NCI-H2029 (cell line): ENCODE data around the gene TM2D1.

Experiments
- DNase-seq: peaks from one replicate; lab custom pipeline; 2025; lab: John Stamatoyannopoulos, UW

TM2D1 gene

DNA sequence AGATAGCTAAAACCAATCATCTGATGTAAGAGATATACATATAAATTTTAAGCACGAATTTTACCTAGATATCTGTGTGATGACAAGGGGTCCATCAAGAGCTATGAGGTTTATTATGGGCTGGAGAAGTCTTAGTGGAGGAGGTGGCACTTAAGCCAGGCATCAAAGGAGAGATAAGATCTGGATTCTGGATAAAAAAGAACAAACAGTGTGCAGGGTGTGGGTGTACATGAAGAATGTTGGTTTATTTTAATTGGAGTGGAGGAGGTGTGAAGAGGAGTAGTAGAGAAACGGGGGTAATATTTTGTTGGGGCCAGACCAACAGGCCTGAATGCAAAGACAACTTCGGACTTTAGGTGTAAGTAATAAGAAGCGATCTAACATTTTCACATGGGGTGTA is 80.6 kb downstream of the TM2D1 start:
- DNase-seq = no peak

DNA sequence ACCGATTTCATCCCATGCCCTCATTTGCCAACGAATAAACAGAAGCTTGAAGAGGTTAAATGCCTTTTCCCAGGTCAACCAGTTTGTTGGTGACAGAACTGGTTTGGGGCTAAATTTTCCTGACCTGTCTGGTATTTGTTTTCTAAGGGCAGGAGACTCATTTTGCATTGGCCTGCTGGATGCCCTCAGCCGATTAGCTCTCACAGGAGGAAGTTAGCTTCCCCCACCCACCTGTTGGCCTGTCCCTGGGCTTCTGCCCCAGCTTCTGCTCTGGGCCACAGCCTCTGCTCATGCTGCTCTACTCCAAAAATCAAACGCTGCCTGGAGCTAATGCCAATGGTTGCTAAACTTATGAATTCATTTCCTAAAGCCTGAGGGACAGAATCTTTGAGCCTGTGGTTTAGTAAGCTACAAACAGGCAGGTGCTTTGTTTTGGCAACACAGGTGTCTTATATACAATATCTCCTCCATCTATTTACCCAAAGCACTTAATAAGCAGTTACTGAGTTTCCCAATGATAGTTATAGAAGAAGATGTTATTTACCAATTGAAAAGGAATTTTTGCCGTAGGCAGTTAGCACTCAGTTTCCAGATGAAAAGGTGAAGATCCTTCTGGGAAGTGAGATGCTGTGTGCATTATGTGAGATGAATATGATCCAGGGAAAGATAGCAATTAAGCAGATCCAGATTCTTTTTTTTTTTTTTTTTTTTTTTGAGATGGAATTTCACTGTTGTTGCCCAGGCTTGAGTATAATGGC is 82.3 kb downstream of the TM2D1 start:
- peak; percentile 62 for DNase-seq

DNA sequence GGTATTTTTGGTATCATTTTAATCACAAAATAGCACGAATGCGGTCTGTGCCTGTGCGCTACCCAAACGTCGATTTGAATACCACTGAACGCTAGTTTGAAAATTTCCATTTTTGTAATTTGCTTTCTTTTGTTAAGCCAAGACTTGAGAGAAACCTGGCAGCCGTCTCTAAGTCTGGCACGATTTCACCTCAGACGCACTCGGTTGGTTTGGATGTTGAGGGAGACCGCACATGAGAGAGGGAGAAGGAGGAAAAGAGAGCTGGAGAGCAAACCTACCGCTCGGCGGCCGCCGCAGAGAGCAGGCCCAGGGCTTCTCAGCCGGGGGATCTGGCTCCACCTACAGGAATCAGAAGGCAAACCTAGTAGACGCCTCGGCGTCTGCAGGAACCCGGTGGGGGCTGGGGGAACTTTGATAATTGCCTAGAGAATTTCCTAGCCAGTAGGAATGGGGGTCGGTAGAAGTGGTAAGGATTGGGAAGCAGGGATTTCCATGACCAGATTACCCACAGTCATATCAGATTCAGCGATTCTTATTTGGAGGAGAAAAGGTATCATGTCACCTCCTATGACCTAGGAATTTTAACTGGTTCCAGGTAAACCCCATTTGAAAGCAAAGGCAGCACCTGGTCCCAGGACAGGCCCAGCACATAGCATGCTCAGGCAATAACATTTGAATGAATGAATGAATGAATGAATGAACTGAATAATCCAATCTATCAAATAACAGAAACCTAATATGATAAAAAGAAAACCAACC is 83.2 kb downstream of the TM2D1 start:
- peak; percentile 91 for DNase-seq

DNA sequence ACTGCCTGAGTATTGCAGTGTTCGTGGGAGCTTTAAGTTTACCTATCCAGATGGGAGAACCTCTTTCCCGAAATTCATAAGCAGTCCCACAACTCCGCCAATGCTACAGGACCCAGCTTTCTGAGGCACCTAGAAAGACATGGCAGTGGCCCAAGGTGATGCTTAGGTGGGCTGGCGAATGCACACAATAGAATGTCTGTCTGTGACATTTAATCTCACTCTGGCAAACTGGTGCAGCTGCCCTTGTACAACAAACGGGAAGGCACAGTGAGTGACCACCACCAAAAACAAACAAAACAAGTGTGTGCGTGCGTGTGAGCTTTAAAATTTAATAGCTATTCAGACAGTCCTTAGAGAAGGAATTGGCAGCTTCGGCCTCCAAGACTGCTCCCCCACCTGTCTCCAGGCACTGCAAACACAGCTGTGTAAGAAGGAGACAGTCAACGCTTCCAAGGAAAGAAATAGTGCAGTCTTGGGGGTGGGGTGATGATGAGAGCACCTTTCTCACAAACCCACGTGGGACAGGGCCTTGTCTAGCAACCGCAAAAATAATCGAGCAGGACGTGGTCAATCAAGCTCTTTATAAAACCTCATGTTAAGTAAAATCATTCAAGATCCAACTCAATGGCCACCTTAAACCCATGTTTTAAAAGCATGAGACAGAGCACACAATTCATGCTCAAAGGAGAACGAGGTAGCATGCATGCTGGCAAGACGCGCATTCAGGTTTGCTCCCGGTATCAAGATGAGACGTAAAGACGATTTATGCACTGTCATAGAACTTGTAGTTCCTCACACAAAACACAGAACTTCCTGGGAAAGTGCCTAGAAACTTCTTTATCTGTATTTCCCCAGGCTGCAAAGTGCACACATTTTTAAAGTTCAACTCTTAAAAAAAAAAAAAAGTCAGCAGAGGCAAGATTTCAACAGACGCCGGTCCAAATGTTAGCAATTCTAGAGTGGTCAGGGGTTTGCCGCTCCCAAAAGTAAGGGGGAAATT is 84.1 kb downstream of the TM2D1 start:
- DNase-seq = peak; percentile 88

DNA sequence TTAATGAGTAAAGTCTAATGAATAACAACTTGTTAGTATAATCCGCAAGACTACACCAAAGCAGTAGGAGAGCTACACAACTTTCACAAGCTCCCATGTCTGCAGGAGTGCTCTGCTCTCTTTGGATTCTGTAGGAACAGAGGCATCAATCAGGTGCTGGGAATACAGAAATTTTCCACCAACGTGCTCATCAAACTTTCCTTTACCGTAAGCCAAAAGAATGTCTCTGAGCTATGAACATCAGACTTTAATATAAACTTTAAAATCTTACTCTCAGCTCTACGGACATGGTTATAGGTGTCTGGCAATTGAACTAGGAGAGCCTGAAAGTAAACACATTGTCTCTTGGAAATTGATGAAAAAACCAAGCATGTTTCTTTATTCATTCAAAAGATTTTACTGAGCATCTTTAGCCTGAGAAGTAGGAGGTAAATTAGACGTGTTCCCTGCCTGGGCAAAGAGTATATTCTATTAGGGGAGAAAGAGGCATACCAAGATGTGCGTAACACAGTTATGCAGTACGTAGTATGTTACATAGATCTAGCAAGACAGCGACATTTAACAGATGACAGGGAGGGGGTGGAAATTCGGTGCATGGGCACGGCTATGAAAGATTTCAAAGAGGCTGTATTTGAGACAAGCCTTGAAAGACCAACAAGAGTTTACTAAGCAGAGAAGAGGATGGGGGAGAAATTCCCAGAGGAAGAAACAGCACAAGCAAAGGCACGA is 85.2 kb downstream of the TM2D1 start:
- DNase-seq = no peak

DNA sequence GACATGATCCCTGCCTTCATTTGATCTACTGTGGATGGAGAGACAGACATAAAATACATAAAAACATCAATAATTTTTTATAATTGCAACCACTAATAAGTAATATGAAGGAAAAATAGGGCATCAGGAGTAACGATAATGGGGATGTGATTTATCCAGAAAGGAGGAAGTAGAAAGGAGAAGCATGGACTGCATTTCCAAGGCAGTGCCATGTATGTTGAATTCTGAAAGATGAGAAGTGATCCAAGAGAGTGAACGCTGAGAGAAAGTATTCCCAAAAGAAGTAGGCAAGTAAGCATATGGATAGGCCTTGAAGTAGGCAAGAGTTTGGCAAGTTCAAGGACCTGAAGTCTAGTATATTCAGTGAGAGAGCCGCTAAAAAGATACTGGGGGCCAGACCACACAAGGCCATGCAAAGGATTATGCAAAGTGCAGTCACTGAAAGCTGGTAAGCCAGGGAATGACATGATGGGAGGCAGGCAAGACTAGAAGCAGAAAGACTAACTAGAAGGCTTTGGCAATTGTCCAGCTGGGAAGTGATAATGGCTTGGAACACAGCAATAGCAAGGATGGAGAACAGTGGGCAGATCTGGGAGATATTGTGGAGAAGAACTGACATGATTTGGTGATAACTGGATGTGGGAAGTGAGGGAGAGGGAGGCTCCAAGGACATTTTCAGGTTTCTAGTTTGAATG is 85.9 kb downstream of the TM2D1 start:
- DNase-seq = peak; percentile 60

DNA sequence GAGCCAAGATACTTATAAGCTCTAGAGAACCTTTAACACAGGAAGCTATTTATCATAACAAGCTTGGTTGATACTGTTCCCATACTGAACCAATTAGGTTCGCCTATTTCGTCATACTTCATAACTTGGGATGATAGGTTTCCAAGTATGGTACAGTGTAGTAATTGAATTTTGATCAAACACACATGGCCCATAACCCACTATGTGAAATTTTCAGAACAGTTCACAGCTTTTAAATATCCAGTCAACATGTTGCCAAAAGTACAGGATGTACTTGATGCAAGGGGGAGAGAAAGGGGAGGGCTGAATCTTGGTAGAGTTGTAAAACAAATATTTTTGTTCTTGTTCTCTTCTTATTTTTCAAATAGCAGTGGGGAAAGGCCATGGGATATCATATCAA is 86.6 kb downstream of the TM2D1 start:
- no peak for DNase-seq

DNA sequence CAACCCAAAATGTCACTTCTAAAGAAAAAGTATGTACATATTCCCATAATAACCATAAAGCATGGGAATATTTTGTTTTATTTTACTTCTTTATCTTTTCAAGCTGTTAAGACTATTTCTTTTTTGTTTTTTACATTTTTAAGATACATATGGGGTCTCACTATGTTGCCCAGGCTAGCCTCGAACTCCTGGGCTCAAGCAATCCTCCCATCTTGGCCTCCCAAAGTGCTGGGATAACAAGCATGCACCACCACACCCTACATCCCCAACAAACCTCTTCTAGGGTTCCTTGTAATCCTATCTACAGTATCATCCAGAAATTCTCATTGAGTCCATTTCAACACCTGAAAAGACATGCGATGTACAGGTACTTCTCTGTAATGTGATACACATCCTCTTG is 87.5 kb downstream of the TM2D1 start:
- DNase-seq = no peak

DNA sequence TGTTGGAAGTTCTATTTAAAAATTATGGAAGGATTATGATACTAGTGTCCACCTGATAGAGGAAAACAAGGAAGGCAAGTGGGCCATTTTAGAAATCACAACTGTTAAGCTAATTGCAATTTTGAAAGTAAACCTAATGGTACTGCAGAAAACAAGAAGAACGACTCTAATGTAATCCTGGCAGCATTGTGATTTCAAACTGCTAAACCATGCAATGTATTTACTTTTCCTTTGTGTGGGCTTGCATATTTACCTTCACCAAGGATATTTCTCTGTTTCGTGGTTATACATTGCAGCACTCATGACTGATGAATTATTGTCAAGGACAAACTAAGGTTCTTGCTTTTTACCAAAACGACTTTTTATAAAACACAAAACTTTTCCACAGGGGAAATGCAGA is 88.1 kb downstream of the TM2D1 start:
- peak; percentile 45 for DNase-seq

DNA sequence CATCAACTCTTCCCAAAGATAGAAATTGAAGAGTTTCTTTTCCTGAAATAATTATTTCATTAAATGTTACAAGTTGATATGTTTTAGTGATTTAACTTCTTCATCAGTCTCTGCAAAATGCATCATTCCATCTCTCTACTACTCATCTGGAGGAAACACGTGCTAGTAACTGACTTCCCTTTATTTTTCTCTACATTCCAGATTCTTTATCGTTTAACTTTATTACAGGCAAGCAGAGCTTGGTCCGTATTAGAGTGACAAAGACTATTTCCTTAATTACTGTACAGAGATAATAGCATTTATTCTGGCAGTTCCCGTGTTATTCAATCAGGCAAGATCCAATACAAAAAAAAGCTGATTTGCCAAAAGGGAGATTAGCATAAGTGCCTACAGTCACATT is 88.6 kb downstream of the TM2D1 start:
- no peak for DNase-seq

DNA sequence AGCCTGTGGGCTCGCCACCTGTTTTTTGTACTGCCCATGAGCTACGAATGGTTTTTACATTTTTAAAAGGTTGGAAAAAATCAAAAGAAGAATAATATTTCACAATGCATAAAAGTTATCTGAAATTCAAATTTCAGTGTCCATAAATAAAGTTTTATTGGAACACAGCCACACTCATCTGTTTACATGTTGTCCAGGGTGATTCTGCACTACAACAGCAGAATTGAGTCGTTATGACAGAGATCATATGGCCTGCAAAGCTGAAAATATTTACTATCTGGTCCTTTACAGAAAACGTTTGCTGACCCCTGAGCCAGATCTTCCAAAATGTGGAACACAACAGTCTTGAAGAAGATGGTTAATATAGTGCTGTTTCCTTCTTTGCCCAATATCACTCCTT is 89.4 kb downstream of the TM2D1 start:
- DNase-seq = no peak

DNA sequence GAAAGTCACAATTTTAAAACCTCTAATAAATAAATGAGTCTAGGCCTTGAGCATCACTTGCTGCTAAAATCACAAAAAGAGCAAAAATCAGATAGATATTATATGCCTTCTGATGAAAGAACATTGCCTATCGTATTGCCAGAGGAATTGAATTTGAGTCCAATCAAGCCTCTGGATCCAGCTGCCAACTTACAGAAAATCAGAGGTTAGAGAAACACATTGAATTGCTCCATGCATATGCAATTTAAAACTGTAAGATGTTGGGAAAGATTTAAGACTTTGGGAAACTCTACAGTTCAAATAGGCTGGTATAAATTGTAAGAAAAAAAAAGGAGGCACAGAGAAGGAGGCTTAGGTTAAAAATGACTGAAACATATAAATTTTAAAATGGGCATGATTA is 93.5 kb downstream of the TM2D1 start:
- DNase-seq = no peak
